BJ (cell line): Measurements from ENCODE around the gene CUX1. TPM values are rescaled to one million over a fixed set of nuclear protein-coding genes. Genes with fewer than 3 reads are reported as not detected.

Experiments used
- CTCF ChIA-PET: fragments of 350-600 bp; formaldehyde crosslinking; extraction: SDS; loops from one replicate; lab custom pipeline; 2021; ENCODE audit warnings: antibody characterized with exemption, inconsistent platforms; lab: Yijun Ruan, JAX
- POLR2A ChIA-PET: fragments of 300-600 bp; sonication (Branson Sonifier 250); formaldehyde crosslinking; extraction: SDS; loops from one replicate; lab custom pipeline; 2021; ENCODE audit warnings: antibody characterized with exemption; lab: Charles Lee
- DNase-seq: peaks from one replicate; pipeline ENCODE4 v3.0.0-alpha.2; 2011; ENCODE audit warnings: low read depth
- H3K27me3 ChIP-seq: 2 replicates; pipeline ENCODE4 v1.6.0; 2011; ENCODE audit warnings: low read length; ENCODE audit not compliant: control insufficient read depth, insufficient read depth
- H3K36me3 ChIP-seq: 2 replicates; pipeline ENCODE4 v1.5.1; 2011; ENCODE audit warnings: low read length; ENCODE audit not compliant: control insufficient read depth, insufficient read depth
- H3K4me3 ChIP-seq: 2 replicates; pipeline ENCODE4 v1.5.1; 2011; ENCODE audit warnings: low read depth, mild to moderate bottlenecking, control low read depth, low read length
- polyA plus RNA-seq: library from polyadenylated mRNA; depleted of rRNA; stranded (reverse); fragments of >200 nt; gene quantifications from 2 replicates; pipeline ENCODE4 v1.2.3, GENCODE V29; 2011
- TF ChIP-seq, protein P1 (sequence below): IDR thresholded peaks from 2 replicates; pipeline ENCODE4 v1.5.1; 2011; ENCODE audit warnings: low read depth, mild to moderate bottlenecking, control low read depth, inconsistent platforms, low read length, moderate library complexity; ENCODE audit not compliant: insufficient read depth

CUX1 gene
- polyA plus RNA-seq, 1 experiment: 36.5 TPM

- POLR2A ChIA-PET: no interaction called here
- H3K4me3 ChIP-seq: no peak overlapping the region
- CTCF ChIA-PET: interaction anchor here (2.1 kb wide), 1 partner anchor 25 kb away, joined by 4 read pairs; no protein-coding TSS in a partner anchor
- H3K27me3 ChIP-seq: no peaks in the 10 kb centered on the region
- TF ChIP-seq, protein P1, sequence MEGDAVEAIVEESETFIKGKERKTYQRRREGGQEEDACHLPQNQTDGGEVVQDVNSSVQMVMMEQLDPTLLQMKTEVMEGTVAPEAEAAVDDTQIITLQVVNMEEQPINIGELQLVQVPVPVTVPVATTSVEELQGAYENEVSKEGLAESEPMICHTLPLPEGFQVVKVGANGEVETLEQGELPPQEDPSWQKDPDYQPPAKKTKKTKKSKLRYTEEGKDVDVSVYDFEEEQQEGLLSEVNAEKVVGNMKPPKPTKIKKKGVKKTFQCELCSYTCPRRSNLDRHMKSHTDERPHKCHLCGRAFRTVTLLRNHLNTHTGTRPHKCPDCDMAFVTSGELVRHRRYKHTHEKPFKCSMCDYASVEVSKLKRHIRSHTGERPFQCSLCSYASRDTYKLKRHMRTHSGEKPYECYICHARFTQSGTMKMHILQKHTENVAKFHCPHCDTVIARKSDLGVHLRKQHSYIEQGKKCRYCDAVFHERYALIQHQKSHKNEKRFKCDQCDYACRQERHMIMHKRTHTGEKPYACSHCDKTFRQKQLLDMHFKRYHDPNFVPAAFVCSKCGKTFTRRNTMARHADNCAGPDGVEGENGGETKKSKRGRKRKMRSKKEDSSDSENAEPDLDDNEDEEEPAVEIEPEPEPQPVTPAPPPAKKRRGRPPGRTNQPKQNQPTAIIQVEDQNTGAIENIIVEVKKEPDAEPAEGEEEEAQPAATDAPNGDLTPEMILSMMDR: no peak
- H3K36me3 ChIP-seq: peaks cover 5% of the 10 kb centered on the region
- no peak for DNase-seq
Observed at GRCh38 chr7:102165136-102165535, 347.7 kb downstream of the CUX1 start.

GRCh38 chr7:102167254-102167653 lies 349.8 kb downstream of the CUX1 start:
- POLR2A ChIA-PET: no interaction called here
- no peak for DNase-seq

DNA sequence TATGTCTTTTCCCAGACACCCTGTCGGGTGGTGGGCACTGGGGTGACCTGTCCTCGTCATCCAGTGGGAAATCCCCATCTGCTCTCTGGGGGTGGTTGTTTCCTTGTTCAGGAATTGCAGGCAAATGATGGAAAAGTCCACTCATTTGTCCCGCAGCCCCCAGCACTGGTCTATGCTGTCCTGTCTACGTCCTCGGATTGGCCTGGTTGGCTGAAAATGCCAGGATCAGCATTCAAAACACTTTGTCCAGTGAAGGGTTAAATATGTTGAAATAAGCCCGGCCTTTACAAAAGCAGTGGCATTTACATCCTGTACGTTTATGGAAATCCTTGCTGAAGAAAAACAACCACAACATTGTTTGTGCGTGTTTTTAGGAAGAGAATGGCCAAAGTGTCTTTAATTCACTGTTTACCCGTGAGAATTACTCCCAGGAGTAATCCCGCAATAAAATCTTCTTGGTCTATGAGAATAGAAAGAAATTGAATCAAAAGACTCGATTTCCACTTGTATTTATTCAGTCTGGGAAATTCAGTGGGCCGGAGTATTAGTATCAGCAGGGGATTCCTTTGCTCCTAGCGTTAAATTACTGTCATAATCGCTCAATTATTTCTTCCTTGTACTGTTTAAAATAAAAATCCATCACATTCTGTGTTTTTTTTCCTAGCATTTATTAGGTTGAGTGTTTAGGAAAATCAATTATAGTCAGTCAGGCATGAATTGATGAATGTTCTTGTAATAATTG lies 352.4 kb downstream of the CUX1 start:
- no peak overlapping the region for H3K4me3 ChIP-seq
- POLR2A ChIA-PET: no interaction called here
- CTCF ChIA-PET: interaction anchor here (1.0 kb wide), 1 partner anchor 9 kb away, joined by 4 read pairs; no protein-coding TSS in a partner anchor
- no peaks in the 10 kb centered on the region for H3K27me3 ChIP-seq
- TF ChIP-seq, protein P1: no peak
- H3K36me3 ChIP-seq: peaks cover 4% of the 10 kb centered on the region
- no peak for DNase-seq

More at GRCh38 chr7:102167254-102167653, 349.8 kb downstream of the CUX1 start:
- peaks cover 9% of the 10 kb centered on the region for H3K36me3 ChIP-seq
- TF ChIP-seq, protein P1: no peak
- CTCF ChIA-PET: no interaction called here
- H3K27me3 ChIP-seq: no peaks in the 10 kb centered on the region
- no peak overlapping the region for H3K4me3 ChIP-seq

DNA sequence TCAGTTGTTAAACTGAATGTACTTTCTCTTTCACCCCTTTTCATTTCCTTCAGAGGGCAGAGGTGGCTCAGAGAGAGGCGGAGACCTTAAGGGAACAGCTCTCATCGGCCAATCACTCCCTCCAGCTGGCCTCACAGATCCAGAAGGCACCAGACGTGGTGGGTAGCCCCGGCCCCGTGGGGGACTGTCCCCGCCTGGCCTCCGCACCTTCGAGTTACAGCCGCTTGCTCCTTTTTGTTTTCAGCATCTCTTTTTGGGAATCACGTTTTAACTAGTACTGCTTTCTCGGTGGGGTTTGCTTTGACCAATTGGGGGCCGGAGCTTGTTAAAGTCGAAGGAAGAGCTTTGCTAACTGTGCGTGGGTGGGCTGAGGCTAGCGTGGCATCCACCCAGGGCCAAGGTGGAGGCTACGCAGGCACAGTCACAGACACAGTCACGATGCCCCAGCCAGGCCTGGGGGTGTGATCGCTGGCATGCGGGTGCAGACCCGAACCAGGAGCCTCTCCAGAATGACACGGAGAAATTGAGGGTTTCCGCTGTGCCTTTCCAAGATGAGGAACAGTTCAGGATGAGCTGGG lies 353.1 kb downstream of the CUX1 start:
- Histone ChIP-seq H3K4me3 (no peak overlapping the region), H3K27me3 (no peaks in the 10 kb centered on the region), H3K36me3 (peaks cover 6% of the 10 kb centered on the region)
- ChIA-PET POLR2A (no interaction called here), CTCF (no interaction called here)
- TF ChIP-seq, protein P1: no peak
- no peak for DNase-seq

DNA sequence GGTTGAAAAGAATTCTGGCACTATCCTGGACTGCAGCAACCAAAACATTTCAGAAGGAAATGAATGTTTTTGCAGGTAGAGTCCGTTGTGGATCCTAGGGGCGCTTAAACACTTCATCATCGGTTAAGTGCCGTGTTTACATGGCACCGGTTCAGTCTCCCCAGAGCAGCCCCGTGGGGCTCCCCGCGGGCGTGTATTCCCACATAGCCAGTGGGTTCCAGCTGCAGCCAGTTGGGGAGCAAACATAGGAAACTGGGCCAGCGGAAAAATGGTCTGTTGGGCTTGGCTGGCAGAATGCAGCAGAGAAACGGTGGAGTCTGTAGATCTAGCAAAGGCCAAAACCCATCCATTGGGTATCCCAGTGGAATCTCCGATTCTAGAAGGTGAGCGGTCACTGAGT lies 356.2 kb downstream of the CUX1 start:
- TF ChIP-seq, protein P1: no peak
- POLR2A ChIA-PET: no interaction called here
- peaks cover 10% of the 10 kb centered on the region for H3K36me3 ChIP-seq
- H3K27me3 ChIP-seq: no peaks in the 10 kb centered on the region
- DNase-seq: no peak
- CTCF ChIA-PET: interaction anchor here (0.5 to 1.6 kb wide), 3 partner anchors 11 to 142 kb away, joined by 3 to 5 read pairs (median 3); no protein-coding TSS in a partner anchor
- H3K4me3 ChIP-seq: no peak overlapping the region
